ENCODE data around the gene BRINP1. TPM values are rescaled to one million over a fixed set of nuclear protein-coding genes. Genes with fewer than 3 reads are reported as not detected.

Gene BRINP1
- total RNA-seq, 2 experiments from 2014 or later, result not detected

- Histone ChIP-seq H3K9me3 (ENCODE audit: low read length) (no peaks in the 10 kb centered on the region), H3K9me2 (ENCODE audit: insufficient read depth, low read length) (no peaks in the 10 kb centered on the region), H3K4me3 (ENCODE audit: low read depth, low read length, poor library complexity, severe bottlenecking) (no peak overlapping the region), H3K36me3 (ENCODE audit: insufficient read depth, low read length) (no peaks in the 10 kb centered on the region), H3K27ac (ENCODE audit: low read depth, low read length, poor library complexity, severe bottlenecking) (no peak overlapping the region), H3K4me1 (ENCODE audit: insufficient read depth, low read length, poor library complexity, severe bottlenecking) (no peaks in the 10 kb centered on the region), H3K79me2 (ENCODE audit: insufficient read depth, low read depth, low read length) (no peaks in the 10 kb centered on the region), H3K4me2 (ENCODE audit: low read length) (no peak overlapping the region), H4K20me1 (ENCODE audit: insufficient read depth, low read length) (no peaks in the 10 kb centered on the region), H2AFZ (ENCODE audit: low read length) (no peak overlapping the region)
- TF ChIP-seq CTCF (conservative IDR thresholded peaks at IDR 0.05; ENCODE audit: low read length), result no peak
- no peak for TF ChIP-seq EZH2phosphoT487 (IDR thresholded peaks at IDR 0.05; ENCODE audit: borderline replicate concordance, low read depth, low read length)
- intact Hi-C loops (cut with micrococcal nuclease; ENCODE audit: unreplicated experiment), result loop anchor here (10.0 kb wide), 1 partner anchor 1638 kb away; no protein-coding TSS in a partner anchor
- POLR2A ChIA-PET, result no interaction called here
- no peak for DNase-seq (ENCODE audit: low spot score)
- BruUV-seq (replicated peaks), result no TSS peak
- CTCF ChIA-PET (ENCODE audit: unreplicated experiment), result no interaction called here
These were observed 86.0 kb downstream of the BRINP1 start for GRCh38 chr9:119283078-119283794.

GRCh38 chr9:119282476-119283077, 86.7 kb downstream of the BRINP1 start:
- no peak for DNase-seq (ENCODE audit: low spot score)
- CTCF ChIA-PET (ENCODE audit: unreplicated experiment), result no interaction called here
- intact Hi-C loops (cut with micrococcal nuclease; ENCODE audit: unreplicated experiment), result loop anchor here (10.0 kb wide), 1 partner anchor 1638 kb away; no protein-coding TSS in a partner anchor
- TF ChIP-seq CTCF (conservative IDR thresholded peaks at IDR 0.05; ENCODE audit: low read length) (no peak), EZH2phosphoT487 (IDR thresholded peaks at IDR 0.05; ENCODE audit: borderline replicate concordance, low read depth, low read length) (no peak)
- Histone ChIP-seq H3K4me3 (ENCODE audit: low read depth, low read length, poor library complexity, severe bottlenecking) (no peak overlapping the region), H3K79me2 (ENCODE audit: insufficient read depth, low read depth, low read length) (no peaks in the 10 kb centered on the region), H3K4me1 (ENCODE audit: insufficient read depth, low read length, poor library complexity, severe bottlenecking) (no peaks in the 10 kb centered on the region), H3K9me3 (ENCODE audit: low read length) (no peaks in the 10 kb centered on the region), H3K27ac (ENCODE audit: low read depth, low read length, poor library complexity, severe bottlenecking) (no peak overlapping the region), H4K20me1 (ENCODE audit: insufficient read depth, low read length) (no peaks in the 10 kb centered on the region), H3K4me2 (ENCODE audit: low read length) (no peak overlapping the region), H2AFZ (ENCODE audit: low read length) (no peak overlapping the region), H3K9me2 (ENCODE audit: insufficient read depth, low read length) (no peaks in the 10 kb centered on the region), H3K36me3 (ENCODE audit: insufficient read depth, low read length) (no peaks in the 10 kb centered on the region)
- BruUV-seq (replicated peaks), result no TSS peak
- POLR2A ChIA-PET, result interaction anchor here (0.6 kb wide), 1 partner anchor 64 kb away, joined by 4 read pairs; no protein-coding TSS in a partner anchor

Measured in OCI-LY7 (cell line).